Endothelial cell of umbilical vein (primary cell): ENCODE results near the gene RAPGEF6. TPM values are rescaled to one million over a fixed set of nuclear protein-coding genes. Genes with fewer than 3 reads are reported as not detected.

Source experiments
- BruUV-seq: library from RNA; stranded (reverse); fragments of 400-500 nt; replicated peaks from 2 replicates; lab custom pipeline; 2021; lab: Mats Ljungman, UMichigan
- CTCF ChIA-PET: fragments of 300-600, 350-600 bp; sonication (Branson Sonifier 250); formaldehyde crosslinking; loops from one replicate; lab custom pipeline; 2021; ENCODE audit warnings: antibody characterized with exemption, inconsistent platforms; lab: Charles Lee
- POLR2A ChIA-PET: fragments of 300-600, 350-600 bp; sonication (Branson Sonifier 250); formaldehyde crosslinking; loops from one replicate; lab custom pipeline; 2021; ENCODE audit warnings: antibody characterized with exemption, inconsistent platforms; lab: Charles Lee
- DNase-seq: peaks from one replicate; pipeline ENCODE4 v3.0.0-alpha.2; 2011; ENCODE audit warnings: low read depth, low spot score
- FAIRE-seq: peaks from 2 replicates; lab custom pipeline; 2011; peaks lifted over from hg19 to GRCh38; lab: Jason Lieb, UNC
- H2AFZ ChIP-seq: 2 replicates; pipeline ENCODE4 v1.6.0; 2012; ENCODE audit warnings: low read depth, low read length, control low read depth, inconsistent platforms
- H3K27ac ChIP-seq: 2 replicates; pipeline ENCODE4 v1.5.1; 2011; ENCODE audit warnings: low read depth, mild to moderate bottlenecking, control low read depth, low read length, moderate library complexity; ENCODE audit not compliant: insufficient read depth
- H3K27me3 ChIP-seq, 2 experiments: 2 replicates each; pipeline versions ENCODE4 v1.6.0 to v1.6.1; 2011; ENCODE audit warnings: low read length in 2 of 2, mixed read lengths in 1 of 2; ENCODE audit not compliant: control insufficient read depth in 2 of 2, insufficient read depth in 2 of 2
- H3K36me3 ChIP-seq, 2 experiments: 2 replicates in 1 of 2; 3 replicates in 1 of 2; pipeline ENCODE4 v1.5.1; 2011; ENCODE audit warnings: low read length in 2 of 2, mild to moderate bottlenecking in 1 of 2, moderate library complexity in 1 of 2; ENCODE audit not compliant: control insufficient read depth in 2 of 2, insufficient read depth in 2 of 2; ENCODE audit errors: extremely low read depth in 1 of 2
- H3K4me1 ChIP-seq: 3 replicates; pipeline ENCODE4 v1.5.1; 2011; ENCODE audit warnings: mild to moderate bottlenecking, low read length; ENCODE audit not compliant: control insufficient read depth, insufficient read depth; ENCODE audit errors: extremely low read depth
- H3K4me2 ChIP-seq: 2 replicates; pipeline ENCODE4 v1.6.1; 2011; ENCODE audit warnings: low read length, control low read depth, mixed read lengths; ENCODE audit not compliant: insufficient read depth
- H3K4me3 ChIP-seq, 3 experiments: fragments of 200-600 bp in 1 of 3; sonication (generic), shearing (Covaris generic) in 1 of 3; replicated peaks in 1 of 3; 2 replicates each; pipeline ENCODE4 v1.5.1; 2011 to 2016; ENCODE audit warnings: control low read depth in 3 of 3, low read length in 3 of 3, mild to moderate bottlenecking in 2 of 3, inconsistent platforms in 1 of 3, low read depth in 1 of 3, moderate library complexity in 1 of 3; ENCODE audit not compliant: insufficient read depth in 1 of 3
- H3K79me2 ChIP-seq: 2 replicates; pipeline ENCODE4 v1.6.0; 2012; ENCODE audit warnings: low read length, inconsistent platforms; ENCODE audit not compliant: control insufficient read depth, insufficient read depth
- H3K9ac ChIP-seq: replicated peaks from 2 replicates; pipeline ENCODE3; 2011; ENCODE audit warnings: low read length, control low read depth; ENCODE audit not compliant: insufficient read depth; ENCODE audit errors: extremely low read depth
- H3K9me1 ChIP-seq: replicated peaks from 3 replicates; pipeline ENCODE4 v1.6.0; 2011; ENCODE audit warnings: mild to moderate bottlenecking, low read length; ENCODE audit not compliant: control insufficient read depth, insufficient read depth; ENCODE audit errors: extremely low read depth
- H3K9me3 ChIP-seq: replicated peaks from 2 replicates; pipeline ENCODE4 v1.5.1; 2012; ENCODE audit warnings: low read length, inconsistent platforms; ENCODE audit not compliant: control insufficient read depth, insufficient read depth
- H4K20me1 ChIP-seq: replicated peaks from 2 replicates; pipeline ENCODE3; 2011; ENCODE audit warnings: mild to moderate bottlenecking, low read length; ENCODE audit not compliant: control insufficient read depth, insufficient read depth; ENCODE audit errors: extremely low read depth
- EZH2 ChIP-seq: IDR thresholded peaks from 2 replicates; pipeline ENCODE4 v1.6.1; 2012; ENCODE audit warnings: borderline replicate concordance, low read depth, mild to moderate bottlenecking, moderate library complexity, low read length, inconsistent platforms; ENCODE audit not compliant: severe bottlenecking
- FOS ChIP-seq: IDR thresholded peaks from 2 replicates; pipeline ENCODE4 v1.6.1; 2011; ENCODE audit warnings: mild to moderate bottlenecking, low read length, moderate library complexity, borderline replicate concordance; ENCODE audit not compliant: insufficient read depth
- GATA2 ChIP-seq: IDR thresholded peaks from 2 replicates; pipeline ENCODE4 v1.7.0; 2011; ENCODE audit warnings: low read depth, mild to moderate bottlenecking, moderate library complexity, mixed read lengths, low read length; ENCODE audit not compliant: insufficient read length, insufficient read depth
- JUN ChIP-seq: IDR thresholded peaks from 2 replicates; pipeline ENCODE4 v1.6.1; 2011; ENCODE audit warnings: borderline replicate concordance, low read depth; ENCODE audit not compliant: insufficient read length, insufficient read depth
- MYC ChIP-seq: IDR thresholded peaks from one replicate; pipeline ENCODE4 v1.6.1; 2011; ENCODE audit warnings: mild to moderate bottlenecking, low read depth, low read length
- POLR2A ChIP-seq: IDR thresholded peaks from 2 replicates; pipeline ENCODE4 v1.6.1; 2012; ENCODE audit warnings: low read depth, mild to moderate bottlenecking, control low read depth, low read length
- POLR2AphosphoS5 ChIP-seq: IDR thresholded peaks from 2 replicates; pipeline ENCODE4 v1.6.1; 2012; ENCODE audit warnings: low read depth, mild to moderate bottlenecking, control low read depth, low read length, moderate library complexity; ENCODE audit not compliant: insufficient read depth
- dilution Hi-C: fragments of 300-500 bp; cut with MboI; formaldehyde crosslinking; loops from one replicate; pipeline ENCODE4 v1.15.0; 2019; ENCODE audit warnings: low sequenced_read_pairs; ENCODE audit not compliant: extremely low pct_ligation_motif_present
- intact Hi-C: fragments of 100-400 bp; cut with micrococcal nuclease; formaldehyde crosslinking; loops from one replicate; pipeline ENCODE4 v1.10.0; 2022
- polyA plus RNA-seq, 4 experiments: library from polyadenylated mRNA; depleted of rRNA in 3 of 4; stranded (reverse) in 3 of 4; unstranded in 1 of 4; fragments of >200 nt; gene quantifications; 2 replicates each; pipeline versions ENCODE4 v1.2.1 to v1.2.3, GENCODE V29; 2011 to 2012; ENCODE audit warnings: missing spikeins in 1 of 4
- total RNA-seq: library from RNA; stranded (reverse); gene quantifications from 2 replicates; pipeline ENCODE4 v1.2.3, GENCODE V29; 2021
- TF ChIP-seq, protein P1 (sequence below), 2 donors: IDR thresholded peaks; 1 replicate in 1 of 2; 2 replicates in 1 of 2; pipeline ENCODE4 v1.5.1; 2011; ENCODE audit warnings: low read length in 2 of 2, mild to moderate bottlenecking in 2 of 2, moderate library complexity in 2 of 2, control low read depth in 1 of 2, inconsistent platforms in 1 of 2, low read depth in 1 of 2; ENCODE audit not compliant: insufficient read depth in 1 of 2; ENCODE audit errors: extremely low read depth in 1 of 2
- TF ChIP-seq, protein P2 (sequence below): IDR thresholded peaks from 2 replicates; pipeline ENCODE4 v1.6.1; 2011; ENCODE audit not compliant: insufficient read depth, insufficient read length

The RAPGEF6 gene
- total and polyA plus RNA-seq, 2 donors (not counting 3 experiments of a cell fraction or from before 2014, with no cell fraction given) = 3.5 to 17.5 TPM

DNA sequence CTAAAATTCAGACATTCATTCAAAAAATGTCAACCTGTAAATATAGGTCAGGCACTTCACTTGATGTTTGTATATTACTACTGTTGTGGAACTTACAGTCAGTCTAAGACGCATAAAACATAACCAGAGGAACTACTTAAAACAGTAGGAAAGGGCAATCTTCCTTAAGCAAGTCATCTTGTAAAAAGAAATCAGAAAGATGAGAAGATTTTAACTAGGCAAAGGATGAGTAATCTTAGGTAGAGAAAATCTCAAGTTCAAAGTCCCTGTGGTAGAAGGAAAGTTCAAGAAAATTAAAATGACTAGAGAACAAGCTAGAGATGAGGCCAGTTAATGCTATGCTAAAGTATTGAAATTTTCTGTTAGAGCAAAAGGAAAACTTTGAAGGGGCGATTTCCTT, 152.4 kb downstream of the RAPGEF6 start:
- H3K9me1 ChIP-seq = no peaks in the 10 kb centered on the region
- H3K9me3 ChIP-seq = no peaks in the 10 kb centered on the region
- intact Hi-C loops (no loop called here), dilution Hi-C loops (no loop called here)
- no peaks in the 10 kb centered on the region for H4K20me1 ChIP-seq
- H3K27me3 ChIP-seq = no peaks in the 10 kb centered on the region
- no peak for TF ChIP-seq POLR2AphosphoS5
- no peak for TF ChIP-seq EZH2
- TF ChIP-seq, protein P1, sequence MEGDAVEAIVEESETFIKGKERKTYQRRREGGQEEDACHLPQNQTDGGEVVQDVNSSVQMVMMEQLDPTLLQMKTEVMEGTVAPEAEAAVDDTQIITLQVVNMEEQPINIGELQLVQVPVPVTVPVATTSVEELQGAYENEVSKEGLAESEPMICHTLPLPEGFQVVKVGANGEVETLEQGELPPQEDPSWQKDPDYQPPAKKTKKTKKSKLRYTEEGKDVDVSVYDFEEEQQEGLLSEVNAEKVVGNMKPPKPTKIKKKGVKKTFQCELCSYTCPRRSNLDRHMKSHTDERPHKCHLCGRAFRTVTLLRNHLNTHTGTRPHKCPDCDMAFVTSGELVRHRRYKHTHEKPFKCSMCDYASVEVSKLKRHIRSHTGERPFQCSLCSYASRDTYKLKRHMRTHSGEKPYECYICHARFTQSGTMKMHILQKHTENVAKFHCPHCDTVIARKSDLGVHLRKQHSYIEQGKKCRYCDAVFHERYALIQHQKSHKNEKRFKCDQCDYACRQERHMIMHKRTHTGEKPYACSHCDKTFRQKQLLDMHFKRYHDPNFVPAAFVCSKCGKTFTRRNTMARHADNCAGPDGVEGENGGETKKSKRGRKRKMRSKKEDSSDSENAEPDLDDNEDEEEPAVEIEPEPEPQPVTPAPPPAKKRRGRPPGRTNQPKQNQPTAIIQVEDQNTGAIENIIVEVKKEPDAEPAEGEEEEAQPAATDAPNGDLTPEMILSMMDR (IDR thresholded peaks at IDR 0.05; ENCODE audit: extremely low read depth in 1 of 2, insufficient read depth in 1 of 2, low read depth in 1 of 2, low read length in 2 of 2) = no peak
- no peak for TF ChIP-seq MYC
- no peak for TF ChIP-seq GATA2
- H3K9ac ChIP-seq = no peak overlapping the region
- H3K4me3 ChIP-seq = no peak overlapping the region
- no TSS peak for BruUV-seq
- no peaks in the 10 kb centered on the region for H3K4me1 ChIP-seq
- POLR2A ChIA-PET = no interaction called here
- no peak overlapping the region for H3K27ac ChIP-seq
- H3K4me2 ChIP-seq = no peak overlapping the region
- FAIRE-seq = no peak
- no peak overlapping the region for H2AFZ ChIP-seq
- H3K36me3 ChIP-seq = no peaks in the 10 kb centered on the region
- CTCF ChIA-PET = interaction anchor here (0.9 kb wide), 1 partner anchor 23 kb away, joined by 4 read pairs; no protein-coding TSS in a partner anchor
- H3K79me2 ChIP-seq = no peaks in the 10 kb centered on the region
- DNase-seq = no peak

DNA sequence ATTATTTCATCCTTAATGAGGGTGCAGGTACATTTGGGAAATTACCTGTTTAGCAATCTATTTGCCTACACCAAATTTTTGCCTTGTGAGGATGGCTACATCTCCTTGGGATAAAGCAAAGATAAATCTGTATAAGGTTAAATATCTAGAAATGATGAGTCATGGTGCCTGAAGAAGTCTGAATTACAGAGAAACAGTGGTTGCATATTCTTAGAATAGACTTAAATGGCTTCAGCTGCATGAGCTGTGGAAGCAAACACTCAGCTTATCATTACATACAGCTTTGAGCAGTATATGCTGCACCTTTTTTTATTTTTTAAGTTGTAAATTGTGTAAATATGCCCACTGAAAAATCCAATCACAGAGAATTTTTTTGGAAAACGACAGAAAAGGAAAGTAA, 153.5 kb downstream of the RAPGEF6 start:
- Histone ChIP-seq H3K79me2 (no peaks in the 10 kb centered on the region), H3K4me3 (no peak overlapping the region), H2AFZ (no peak overlapping the region), H3K4me2 (no peak overlapping the region), H3K4me1 (no peaks in the 10 kb centered on the region), H3K27ac (no peak overlapping the region), H3K36me3 (no peaks in the 10 kb centered on the region), H3K9me1 (no peaks in the 10 kb centered on the region), H4K20me1 (no peaks in the 10 kb centered on the region), H3K9me3 (no peaks in the 10 kb centered on the region), H3K9ac (no peak overlapping the region), H3K27me3 (no peaks in the 10 kb centered on the region)
- no TSS peak for BruUV-seq
- dilution Hi-C loops (no loop called here), intact Hi-C loops (no loop called here)
- DNase-seq (no peak), FAIRE-seq (no peak)
- POLR2A ChIA-PET = no interaction called here
- CTCF ChIA-PET = interaction anchor here (0.9 kb wide), 1 partner anchor 24 kb away, joined by 4 read pairs; no protein-coding TSS in a partner anchor
- no peak for TF ChIP-seq GATA2
- TF ChIP-seq, protein P2, sequence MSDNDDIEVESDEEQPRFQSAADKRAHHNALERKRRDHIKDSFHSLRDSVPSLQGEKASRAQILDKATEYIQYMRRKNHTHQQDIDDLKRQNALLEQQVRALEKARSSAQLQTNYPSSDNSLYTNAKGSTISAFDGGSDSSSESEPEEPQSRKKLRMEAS = no peak
- TF ChIP-seq MYC = no peak
- no peak for TF ChIP-seq POLR2AphosphoS5
- TF ChIP-seq, protein P1 (IDR thresholded peaks at IDR 0.05; ENCODE audit: extremely low read depth in 1 of 2, insufficient read depth in 1 of 2, low read depth in 1 of 2, low read length in 2 of 2) = no peak
- TF ChIP-seq JUN = no peak
- no peak for TF ChIP-seq EZH2
- TF ChIP-seq POLR2A = no peak
- no peak for TF ChIP-seq FOS
